Measurements from ENCODE around the gene TBX3.
A peak's percentile ranks its signal among the peaks of the same experiment; 100 is the strongest.

GRCh38 chr12:114692186-114693058, 8.4 kb upstream of the TBX3 start:
- TF ChIP-seq SUZ12 (IDR thresholded peaks at IDR 0.05; ENCODE audit: extremely low read depth, insufficient read depth, insufficient read length) (peak; percentile 87), YY1 (IDR thresholded peaks at IDR 0.05; ENCODE audit: insufficient read depth, insufficient read length) (no peak)

Data from NT2/D1 (cell line).